Mesothelial cell of epicardium (in vitro differentiated cells): ENCODE results near the gene PGLYRP4. TPM values are rescaled to one million over a fixed set of nuclear protein-coding genes. Genes with fewer than 3 reads are reported as not detected.

Source experiments
- DNase-seq, 2 experiments: peaks; one replicate each; pipeline ENCODE4 v3.0.0; 2021; ENCODE audit warnings: low spot score in 2 of 2; ENCODE audit not compliant: unreplicated experiment in 2 of 2
- H3K27ac Mint-ChIP-seq: 2 replicates; pipeline ENCODE4 v1.8.0; 2021; ENCODE audit warnings: mixed read lengths
- H3K27me3 Mint-ChIP-seq: 2 replicates; pipeline ENCODE4 v1.8.0; 2021; ENCODE audit warnings: low read depth, mixed read lengths
- H3K36me3 Mint-ChIP-seq: 2 replicates; pipeline ENCODE4 v1.8.0; 2021; ENCODE audit warnings: mixed read lengths
- H3K4me1 Mint-ChIP-seq: 2 replicates; pipeline ENCODE4 v1.8.0; 2021; ENCODE audit warnings: mixed read lengths
- H3K4me3 Mint-ChIP-seq: 2 replicates; pipeline ENCODE4 v1.8.0; 2021; ENCODE audit warnings: mild to moderate bottlenecking, moderate library complexity, mixed read lengths
- H3K9me3 Mint-ChIP-seq: 2 replicates; pipeline ENCODE4 v1.8.0; 2021; ENCODE audit warnings: mixed read lengths
- total RNA-seq: library from RNA; stranded (reverse); gene quantifications from 3 replicates; pipeline ENCODE4 v1.2.1, GENCODE V29; 2021
- TF ChIP-seq, protein P1 (sequence below): fragments of 200-600 bp; sonication (generic); IDR thresholded peaks from one replicate; pipeline ENCODE4 v1.5.0; 2021; ENCODE audit warnings: antibody characterized with exemption; ENCODE audit not compliant: unreplicated experiment

Gene PGLYRP4
- total RNA-seq, 1 donor from 2014 or later, result not detected

DNA sequence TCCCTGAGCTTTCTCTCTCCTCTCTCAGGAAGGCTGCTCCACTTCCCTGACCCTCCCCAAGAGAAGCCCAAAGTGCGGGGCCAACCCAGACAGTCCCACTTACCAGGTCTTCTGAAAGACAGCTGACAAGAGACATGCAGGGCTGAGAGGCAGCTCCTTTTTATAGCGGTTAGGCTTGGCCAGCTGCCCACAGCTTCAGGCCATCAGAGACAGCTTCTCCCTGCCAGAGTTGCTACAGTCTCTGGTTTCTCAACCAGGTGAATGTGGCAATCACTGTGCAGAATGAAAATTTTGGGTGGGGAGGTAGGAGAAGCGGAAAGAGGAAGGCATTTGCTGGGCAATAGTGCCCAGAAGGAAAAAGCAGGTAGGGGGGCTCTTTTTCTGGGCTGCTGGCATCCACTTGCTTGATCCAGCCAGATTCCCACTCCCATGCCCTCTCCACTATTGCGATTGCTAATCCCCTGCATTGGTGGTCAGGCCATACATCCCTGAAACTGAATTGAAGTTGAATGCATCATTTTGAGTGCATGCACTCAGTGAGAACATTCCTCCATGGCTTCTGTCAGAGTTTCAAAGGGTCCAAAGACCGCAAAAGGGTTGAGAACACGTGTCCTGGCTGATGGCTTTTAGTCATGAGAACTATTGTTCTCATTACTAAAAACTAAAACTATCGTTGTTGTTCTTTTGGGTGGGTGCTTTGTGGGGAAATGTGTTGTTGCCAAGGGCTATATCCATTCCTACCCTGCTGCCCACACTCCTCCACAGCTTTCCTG lies 42.5 kb upstream of the PGLYRP4 start, which contains the start of gene S100A8:
Gene S100A8, minus strand, starts transcription at position 136 of the 773 bp plus-strand sequence. CDS start 538 bp downstream, outside the sequence.
- H3K9me3 Mint-ChIP-seq, result no peaks in the 10 kb centered on the region
- no peak for DNase-seq
- H3K4me1 Mint-ChIP-seq, result no peaks in the 10 kb centered on the region
- no peaks in the 10 kb centered on the region for H3K36me3 Mint-ChIP-seq
- no peak within 1 kb of the TSS for H3K4me3 Mint-ChIP-seq
- TF ChIP-seq, protein P1, sequence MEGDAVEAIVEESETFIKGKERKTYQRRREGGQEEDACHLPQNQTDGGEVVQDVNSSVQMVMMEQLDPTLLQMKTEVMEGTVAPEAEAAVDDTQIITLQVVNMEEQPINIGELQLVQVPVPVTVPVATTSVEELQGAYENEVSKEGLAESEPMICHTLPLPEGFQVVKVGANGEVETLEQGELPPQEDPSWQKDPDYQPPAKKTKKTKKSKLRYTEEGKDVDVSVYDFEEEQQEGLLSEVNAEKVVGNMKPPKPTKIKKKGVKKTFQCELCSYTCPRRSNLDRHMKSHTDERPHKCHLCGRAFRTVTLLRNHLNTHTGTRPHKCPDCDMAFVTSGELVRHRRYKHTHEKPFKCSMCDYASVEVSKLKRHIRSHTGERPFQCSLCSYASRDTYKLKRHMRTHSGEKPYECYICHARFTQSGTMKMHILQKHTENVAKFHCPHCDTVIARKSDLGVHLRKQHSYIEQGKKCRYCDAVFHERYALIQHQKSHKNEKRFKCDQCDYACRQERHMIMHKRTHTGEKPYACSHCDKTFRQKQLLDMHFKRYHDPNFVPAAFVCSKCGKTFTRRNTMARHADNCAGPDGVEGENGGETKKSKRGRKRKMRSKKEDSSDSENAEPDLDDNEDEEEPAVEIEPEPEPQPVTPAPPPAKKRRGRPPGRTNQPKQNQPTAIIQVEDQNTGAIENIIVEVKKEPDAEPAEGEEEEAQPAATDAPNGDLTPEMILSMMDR, result no peak
- H3K27ac Mint-ChIP-seq, result no peak within 1 kb of the TSS
- H3K27me3 Mint-ChIP-seq, result peaks cover 44% of the 10 kb centered on the region

DNA sequence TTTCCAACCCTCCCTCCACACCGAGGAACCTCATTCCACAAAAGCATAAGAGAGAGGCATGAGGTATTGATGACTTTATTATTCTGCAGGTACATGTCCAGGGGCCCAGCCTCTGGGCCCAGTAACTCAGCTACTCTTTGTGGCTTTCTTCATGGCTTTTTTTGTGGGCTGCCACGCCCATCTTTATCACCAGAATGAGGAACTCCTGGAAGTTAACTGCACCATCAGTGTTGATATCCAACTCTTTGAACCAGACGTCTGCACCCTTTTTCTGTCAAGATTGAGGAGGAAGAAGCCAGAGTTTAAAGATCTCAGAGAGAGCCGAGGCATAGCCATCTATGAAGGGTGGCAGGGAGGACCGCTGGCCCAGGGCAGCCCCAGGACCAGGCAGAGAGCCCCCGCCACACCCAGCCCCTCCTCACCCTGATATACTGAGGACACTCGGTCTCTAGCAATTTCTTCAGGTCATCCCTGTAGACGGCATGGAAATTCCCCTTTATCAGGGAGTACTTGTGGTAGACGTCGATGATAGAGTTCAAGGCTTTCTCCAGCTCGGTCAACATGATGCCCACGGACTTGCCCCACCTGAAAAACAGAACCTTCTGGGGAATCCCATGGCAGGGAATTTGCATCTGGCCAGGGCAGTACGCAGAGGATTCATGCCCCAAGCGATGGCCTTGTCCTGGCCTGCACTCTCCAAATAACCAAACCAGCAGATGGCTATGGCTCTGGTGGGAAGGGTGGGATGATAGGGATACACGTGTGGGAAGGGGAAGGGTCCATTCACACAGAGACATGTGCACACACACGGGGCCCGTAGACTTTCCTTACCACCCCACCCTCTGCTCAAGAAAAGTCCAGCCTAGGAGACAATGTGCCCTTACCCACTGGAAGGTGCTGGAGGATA lies 41.6 kb upstream of the PGLYRP4 start:
- TF ChIP-seq, protein P1, result no peak
- peaks cover 44% of the 10 kb centered on the region for H3K27me3 Mint-ChIP-seq
- H3K27ac Mint-ChIP-seq, result no peak overlapping the region

DNA sequence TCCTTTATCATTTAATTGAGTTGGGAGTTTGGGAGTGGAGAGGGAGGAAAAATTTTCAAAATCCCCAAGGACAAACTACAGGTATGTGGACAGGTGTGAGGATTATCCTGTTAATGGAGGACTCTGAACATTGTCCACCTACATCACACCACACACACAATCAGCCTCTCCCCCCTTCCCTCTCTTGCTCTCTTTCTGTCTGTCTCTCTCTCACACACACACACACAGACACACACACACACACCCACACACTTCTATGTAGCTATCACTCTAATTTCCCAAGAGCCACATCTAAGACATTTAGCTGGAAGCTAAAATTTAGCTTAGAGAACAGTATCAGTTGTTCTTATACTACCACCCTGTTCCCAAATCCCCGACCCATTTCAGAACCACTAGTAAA lies 40.8 kb upstream of the PGLYRP4 start:
- no peak for DNase-seq
- Mint-ChIP-seq H3K9me3 (no peaks in the 10 kb centered on the region), H3K36me3 (no peaks in the 10 kb centered on the region), H3K4me3 (no peak overlapping the region), H3K4me1 (no peaks in the 10 kb centered on the region), H3K27me3 (peaks cover 42% of the 10 kb centered on the region), H3K27ac (no peak overlapping the region)
- TF ChIP-seq, protein P1, result no peak

More for the DNA sequence above, 41.6 kb upstream of the PGLYRP4 start:
- Mint-ChIP-seq H3K9me3 (no peaks in the 10 kb centered on the region), H3K4me1 (no peaks in the 10 kb centered on the region), H3K4me3 (no peak overlapping the region), H3K36me3 (no peaks in the 10 kb centered on the region)
- DNase-seq, result no peak

DNA sequence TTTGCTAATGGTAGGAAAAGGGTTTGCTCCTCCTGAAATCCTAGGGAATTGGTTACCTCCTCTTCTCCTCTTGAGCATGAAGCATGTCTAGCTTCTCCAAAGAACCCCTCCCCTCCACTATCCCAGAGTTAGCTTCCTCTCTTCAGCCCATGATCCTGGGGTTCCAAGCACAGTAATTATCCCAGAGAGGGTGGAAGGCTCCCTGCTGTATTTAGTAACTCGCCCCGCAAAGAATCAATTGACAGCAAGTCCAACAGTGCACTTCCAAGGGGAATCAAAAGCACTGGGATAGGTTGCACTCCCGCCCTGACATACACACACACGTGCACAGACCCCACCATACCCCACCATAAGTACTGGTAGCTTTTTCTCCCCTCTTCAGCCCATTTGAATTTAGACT lies 39.1 kb upstream of the PGLYRP4 start:
- DNase-seq, result no peak
- TF ChIP-seq, protein P1, result no peak
- peaks cover 46% of the 10 kb centered on the region for H3K27me3 Mint-ChIP-seq
- no peaks in the 10 kb centered on the region for H3K36me3 Mint-ChIP-seq
- no peaks in the 10 kb centered on the region for H3K4me1 Mint-ChIP-seq
- no peak overlapping the region for H3K4me3 Mint-ChIP-seq
- H3K9me3 Mint-ChIP-seq, result peaks cover under 1% of the 10 kb centered on the region
- no peak overlapping the region for H3K27ac Mint-ChIP-seq

DNA sequence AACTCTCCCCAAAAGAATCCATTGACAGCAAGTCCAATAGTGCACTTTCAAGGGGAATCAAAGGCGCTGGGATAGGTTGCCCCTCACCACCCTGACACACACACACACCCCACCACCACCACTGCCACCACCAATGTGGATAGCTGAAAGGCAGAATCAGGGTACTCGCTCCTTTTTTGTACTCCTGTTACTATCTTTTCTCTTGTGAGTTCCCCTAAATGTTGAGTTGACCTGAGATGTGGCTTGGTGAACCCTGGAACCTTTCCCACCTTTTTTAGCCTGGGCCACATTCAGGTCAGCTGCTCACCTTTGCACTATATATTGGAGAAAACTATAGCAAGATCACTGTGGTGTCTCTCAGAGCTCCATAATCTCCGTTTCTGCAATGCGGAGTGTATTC lies 38.4 kb upstream of the PGLYRP4 start:
- Mint-ChIP-seq H3K27ac (no peak overlapping the region), H3K36me3 (no peaks in the 10 kb centered on the region), H3K27me3 (peaks cover 46% of the 10 kb centered on the region), H3K4me1 (no peaks in the 10 kb centered on the region), H3K4me3 (no peak overlapping the region), H3K9me3 (peaks cover 8% of the 10 kb centered on the region)
- TF ChIP-seq, protein P1, result no peak
- DNase-seq, result no peak
